HepG2 (cell line): ENCODE results near the gene ZNF860. TPM values are rescaled to one million over a fixed set of nuclear protein-coding genes. Genes with fewer than 3 reads are reported as not detected.
A peak's percentile ranks its signal among the peaks of the same experiment; 100 is the strongest.

ENCODE experiments used
- ARID5B ChIP-seq: IDR thresholded peaks from 2 replicates; pipeline ENCODE4 v1.4.0; 2020; ENCODE audit warnings: mild to moderate bottlenecking, missing genetic modification reagents
- FOXK2 ChIP-seq: fragments of 450-650 bp; IDR thresholded peaks from 2 replicates; pipeline ENCODE4 v1.6.1; 2016
- HNF4A ChIP-seq: sonication (generic); formaldehyde crosslinking; IDR thresholded peaks from 2 replicates; pipeline ENCODE4 v1.4.0; 2020; ENCODE audit warnings: missing genetic modification reagents
- KLF13 ChIP-seq: sonication (generic); formaldehyde crosslinking; IDR thresholded peaks from 2 replicates; pipeline ENCODE4 v1.4.0; 2020; ENCODE audit warnings: mild to moderate bottlenecking, missing genetic modification reagents
- MBNL3 ChIP-seq: fragments of 250-450 bp; sonication (Bioruptor Pico); conservative IDR thresholded peaks from 2 replicates; pipeline ENCODE4 v1.8.0; 2022; ENCODE audit warnings: mild to moderate bottlenecking, inconsistent platforms
- NPAS2 ChIP-seq: sonication (generic); formaldehyde crosslinking; IDR thresholded peaks from 2 replicates; pipeline ENCODE4 v1.8.0; 2022; ENCODE audit warnings: mild to moderate bottlenecking, missing genetic modification reagents, borderline replicate concordance
- SETDB1 ChIP-seq: sonication (generic); formaldehyde crosslinking; IDR thresholded peaks from 2 replicates; pipeline ENCODE4 v1.5.1; 2020; ENCODE audit warnings: missing genetic modification reagents, mild to moderate bottlenecking, borderline replicate concordance
- STAT5B ChIP-seq: sonication (generic); formaldehyde crosslinking; IDR thresholded peaks from 2 replicates; pipeline ENCODE4 v1.4.0; 2020; ENCODE audit warnings: missing genetic modification reagents
- TBX2 ChIP-seq: sonication (generic); formaldehyde crosslinking; IDR thresholded peaks from 2 replicates; pipeline ENCODE4 v1.5.0; 2020; ENCODE audit warnings: missing genetic modification reagents, mild to moderate bottlenecking, borderline replicate concordance
- ZBTB2 ChIP-seq: sonication (generic); formaldehyde crosslinking; IDR thresholded peaks from 2 replicates; pipeline ENCODE4 v1.8.0; 2022; ENCODE audit warnings: low read depth, missing genetic modification reagents
- ZFP36L2 ChIP-seq: sonication (generic); formaldehyde crosslinking; IDR thresholded peaks from 2 replicates; pipeline ENCODE4 v1.4.0; 2020; ENCODE audit warnings: missing genetic modification reagents
- ZKSCAN8 ChIP-seq: IDR thresholded peaks from 2 replicates; pipeline ENCODE4 v1.6.1; 2016; ENCODE audit warnings: borderline replicate concordance, missing genetic modification reagents, missing compliant biosample characterization
- ZNF333 ChIP-seq: sonication (generic); formaldehyde crosslinking; IDR thresholded peaks from 2 replicates; pipeline ENCODE4 v1.4.0; 2020; ENCODE audit warnings: mild to moderate bottlenecking, missing genetic modification reagents, borderline replicate concordance
- ZNF407 ChIP-seq: sonication (generic); formaldehyde crosslinking; IDR thresholded peaks from one replicate; pipeline ENCODE4 v1.5.1; 2020; ENCODE audit warnings: mild to moderate bottlenecking, missing genetic modification reagents; ENCODE audit errors: not compliant biosample characterization
- ZNF790 ChIP-seq: sonication (generic); formaldehyde crosslinking; IDR thresholded peaks from 2 replicates; pipeline ENCODE4 v1.8.0; 2022; ENCODE audit warnings: missing genetic modification reagents, mild to moderate bottlenecking, borderline replicate concordance
- polyA plus RNA-seq, 8 experiments: library from polyadenylated mRNA; depleted of rRNA in 3 of 8; stranded (reverse) in 7 of 8; unstranded in 1 of 8; fragments of >200 nt; fragmentation: Illumina TruSeq in 4 of 8; extraction: Trizol in 4 of 8; gene quantifications; 2 replicates each; pipeline versions ENCODE4 v1.2.1 to v1.2.3, GENCODE V29; 2011 to 2016; ENCODE audit warnings: low read depth in 4 of 8, missing spikeins in 1 of 8, mixed read lengths in 1 of 8; ENCODE audit not compliant: insufficient read depth in 1 of 8
- total RNA-seq, 5 experiments: library from RNA; depleted of rRNA; stranded (reverse); fragments of >200 nt; fragmentation: Illumina TruSeq; extraction: Trizol; gene quantifications; 2 replicates each; pipeline ENCODE4 v1.2.3, GENCODE V29; 2016; ENCODE audit warnings: low read depth in 1 of 5

Gene ZNF860
- total and polyA plus RNA-seq, 2 of the 13 experiments (the other 11 are each of a cell fraction or from before 2014, with no cell fraction given): 0.55 to 0.73 TPM

- TF ChIP-seq NPAS2 (CRISPR knock-in tag) (no peak), ZNF790 (CRISPR knock-in tag) (peak; percentile 41; the same call in 1 of the 2 replicates), ZNF407 (CRISPR knock-in tag) (no peak), ZKSCAN8 (CRISPR knock-in tag) (no peak), FOXK2 (no peak), ZFP36L2 (no peak), ZBTB2 (CRISPR knock-in tag) (no peak), SETDB1 (CRISPR knock-in tag) (no peak), TBX2 (CRISPR knock-in tag) (no peak; the same call in 1 of the 2 replicates), STAT5B (CRISPR knock-in tag) (no peak), KLF13 (no peak), ARID5B (CRISPR knock-in tag) (peak; percentile 45; the same call in 1 of the 2 replicates), HNF4A (peak; percentile 46), MBNL3 (CRISPR knock-in tag) (no peak), ZNF333 (CRISPR knock-in tag) (no peak)
Measured at GRCh38 chr3:31981206-31982181, at the start of gene ZNF860, which contains the start of gene OSBPL10 (continued).
